ENCODE data around the gene CTU2.

Gene CTU2

GRCh38 chr16:88755745-88756443 lies 49.6 kb downstream of the CTU2 start:
- ChIA-PET POLR2A (no interaction called here), CTCF (interaction anchor here (1.0 to 5.1 kb wide), 6 partner anchors 9 to 462 kb away, joined by 3 to 17 read pairs (median 4); partner anchors contain the start of gene ZNF778)
- no peak for DNase-seq (ENCODE audit: extremely low spot score)
- no peak for TF ChIP-seq CTCF (IDR thresholded peaks at IDR 0.05; ENCODE audit: control extremely low read depth, extremely low read depth, low read depth, missing control alignments)

GRCh38 chr16:88758227-88758943 lies 52.1 kb downstream of the CTU2 start:
- POLR2A ChIA-PET: interaction anchor here (0.6 kb wide), 1 partner anchor 466 kb away, joined by 3 read pairs; no protein-coding TSS in a partner anchor

GRCh38 chr16:88758944-88759244 lies 52.6 kb downstream of the CTU2 start:
- no peak for DNase-seq (ENCODE audit: extremely low spot score)
- no peak for TF ChIP-seq CTCF (IDR thresholded peaks at IDR 0.05; ENCODE audit: control extremely low read depth, extremely low read depth, low read depth, missing control alignments)
- ChIA-PET CTCF (interaction anchor here (0.8 to 2.7 kb wide), 2 partner anchors 21 to 25 kb away, joined by 3 to 12 read pairs; no protein-coding TSS in a partner anchor), POLR2A (no interaction called here)

More at GRCh38 chr16:88758227-88758943, 52.1 kb downstream of the CTU2 start:
- CTCF ChIA-PET: interaction anchor here (0.8 to 2.7 kb wide), 4 partner anchors 13 to 26 kb away, joined by 3 to 12 read pairs (median 5); no protein-coding TSS in a partner anchor
- no peak for DNase-seq (ENCODE audit: extremely low spot score)
- no peak for TF ChIP-seq CTCF (IDR thresholded peaks at IDR 0.05; ENCODE audit: control extremely low read depth, extremely low read depth, low read depth, missing control alignments)

- POLR2A ChIA-PET: interaction anchor here (0.5 kb wide), 1 partner anchor 16 kb away, joined by 4 read pairs; no protein-coding TSS in a partner anchor
- DNase-seq (ENCODE audit: extremely low spot score): no peak
- CTCF ChIA-PET: interaction anchor here (0.8 to 2.7 kb wide), 2 partner anchors 22 to 25 kb away, joined by 3 to 12 read pairs; no protein-coding TSS in a partner anchor
Observed at GRCh38 chr16:88759245-88759975, 53.1 kb downstream of the CTU2 start.

GRCh38 chr16:88759976-88760350 lies 53.7 kb downstream of the CTU2 start:
- no peak for TF ChIP-seq CTCF (IDR thresholded peaks at IDR 0.05; ENCODE audit: control extremely low read depth, extremely low read depth, low read depth, missing control alignments)
- DNase-seq (ENCODE audit: extremely low spot score): no peak
- POLR2A ChIA-PET: no interaction called here
- CTCF ChIA-PET: interaction anchor here (1.3 to 2.7 kb wide), 2 partner anchors 17 to 22 kb away, joined by 6 to 12 read pairs; no protein-coding TSS in a partner anchor

More at GRCh38 chr16:88759245-88759975, 53.1 kb downstream of the CTU2 start:
- TF ChIP-seq CTCF (IDR thresholded peaks at IDR 0.05; ENCODE audit: control extremely low read depth, extremely low read depth, low read depth, missing control alignments): no peak

Data from GM10248 (cell line).